HG02610 (cell line): ENCODE measurements around the gene SNX13.

Source experiments
- ATAC-seq: cut with Tn5 transposase; IDR thresholded peaks from one replicate; pipeline ENCODE4 v1.9.1; 2021; ENCODE audit warnings: mild to moderate bottlenecking, moderate library complexity; ENCODE audit not compliant: unreplicated experiment

SNX13 gene

GRCh38 chr7:17946591-17946990, 6.3 kb upstream of the SNX13 start:
- peak; percentile 82 for ATAC-seq

- no peak for ATAC-seq
Measured at GRCh38 chr7:17944720-17945119, 4.4 kb upstream of the SNX13 start.

GRCh38 chr7:17943006-17943405, 2.7 kb upstream of the SNX13 start:
- ATAC-seq = no peak

- no peak for ATAC-seq
Measured at GRCh38 chr7:17942231-17942630, 1.9 kb upstream of the SNX13 start.

GRCh38 chr7:17940951-17941431, 697 bp upstream of the SNX13 start:
- ATAC-seq = no peak

GRCh38 chr7:17939606-17940301, 540 bp downstream of the SNX13 start:
- peak; percentile 27 for ATAC-seq

GRCh38 chr7:17939211-17939605, 1.1 kb downstream of the SNX13 start:
- ATAC-seq = no peak

GRCh38 chr7:17937506-17938120, 2.7 kb downstream of the SNX13 start:
- peak; percentile 32 for ATAC-seq

- no peak for ATAC-seq
Measured at GRCh38 chr7:17936321-17936720, 4.0 kb downstream of the SNX13 start.

GRCh38 chr7:17934612-17935240, 5.6 kb downstream of the SNX13 start:
- no peak for ATAC-seq

GRCh38 chr7:17934094-17934493, 6.2 kb downstream of the SNX13 start:
- ATAC-seq = no peak

GRCh38 chr7:17932770-17933169, 7.5 kb downstream of the SNX13 start:
- ATAC-seq = no peak

GRCh38 chr7:17931069-17931468, 9.2 kb downstream of the SNX13 start:
- ATAC-seq = no peak

GRCh38 chr7:17930546-17930945, 9.7 kb downstream of the SNX13 start:
- no peak for ATAC-seq

GRCh38 chr7:17929647-17930395, 10.5 kb downstream of the SNX13 start:
- no peak for ATAC-seq

- no peak for ATAC-seq
Measured at GRCh38 chr7:17928055-17928454, 12.2 kb downstream of the SNX13 start.

- ATAC-seq = no peak
Measured at GRCh38 chr7:17921857-17922416, 18.4 kb downstream of the SNX13 start.

- no peak for ATAC-seq
Measured at GRCh38 chr7:17917842-17918241, 22.5 kb downstream of the SNX13 start.

GRCh38 chr7:17916786-17917185, 23.5 kb downstream of the SNX13 start:
- no peak for ATAC-seq

GRCh38 chr7:17915796-17916195, 24.5 kb downstream of the SNX13 start:
- ATAC-seq = no peak

- no peak for ATAC-seq
Measured at GRCh38 chr7:17915168-17915567, 25.1 kb downstream of the SNX13 start.
